ENCODE data around the gene CTNNBL1. TPM values are rescaled to one million over a fixed set of nuclear protein-coding genes. Genes with fewer than 3 reads are reported as not detected.

The CTNNBL1 gene
- total RNA-seq, 1 donor from 2014 or later, result 58.0 TPM

GRCh38 chr20:37914672-37915433 lies 221.0 kb downstream of the CTNNBL1 start:
- Mint-ChIP-seq H3K4me1 (ENCODE audit: low read depth, unreplicated experiment) (peaks cover 45% of the 10 kb centered on the region), H3K27ac (ENCODE audit: unreplicated experiment) (peak overlapping the region; percentile 85), H3K27me3 (ENCODE audit: unreplicated experiment) (peaks cover 18% of the 10 kb centered on the region), H3K36me3 (ENCODE audit: unreplicated experiment) (peaks cover 4% of the 10 kb centered on the region), H3K4me3 (ENCODE audit: unreplicated experiment) (peak overlapping the region; percentile 64), H3K9me3 (ENCODE audit: unreplicated experiment) (peaks cover 16% of the 10 kb centered on the region)
- no peak for TF ChIP-seq CTCF (IDR thresholded peaks at IDR 0.05; ENCODE audit: partially characterized antibody, unreplicated experiment)
- DNase-seq, result peak; percentile 88

GRCh38 chr20:37915434-37915787 lies 221.6 kb downstream of the CTNNBL1 start:
- DNase-seq, result no peak
- Mint-ChIP-seq H3K4me1 (ENCODE audit: low read depth, unreplicated experiment) (peaks cover 45% of the 10 kb centered on the region), H3K27me3 (ENCODE audit: unreplicated experiment) (peaks cover 18% of the 10 kb centered on the region), H3K27ac (ENCODE audit: unreplicated experiment) (no peak overlapping the region), H3K4me3 (ENCODE audit: unreplicated experiment) (no peak overlapping the region), H3K36me3 (ENCODE audit: unreplicated experiment) (peaks cover 4% of the 10 kb centered on the region), H3K9me3 (ENCODE audit: unreplicated experiment) (peaks cover 16% of the 10 kb centered on the region)
- no peak for TF ChIP-seq CTCF (IDR thresholded peaks at IDR 0.05; ENCODE audit: partially characterized antibody, unreplicated experiment)

GRCh38 chr20:37915800-37916570 lies 222.2 kb downstream of the CTNNBL1 start:
- H3K27me3 Mint-ChIP-seq (ENCODE audit: unreplicated experiment), result peaks cover 22% of the 10 kb centered on the region
- H3K4me3 Mint-ChIP-seq (ENCODE audit: unreplicated experiment), result peak overlapping the region; percentile 31
- peaks cover 50% of the 10 kb centered on the region for H3K4me1 Mint-ChIP-seq (ENCODE audit: low read depth, unreplicated experiment)
- TF ChIP-seq CTCF (IDR thresholded peaks at IDR 0.05; ENCODE audit: partially characterized antibody, unreplicated experiment), result no peak
- H3K27ac Mint-ChIP-seq (ENCODE audit: unreplicated experiment), result peak overlapping the region; percentile 80
- peaks cover 19% of the 10 kb centered on the region for H3K9me3 Mint-ChIP-seq (ENCODE audit: unreplicated experiment)
- peak; percentile 54 for DNase-seq
- H3K36me3 Mint-ChIP-seq (ENCODE audit: unreplicated experiment), result peaks cover 4% of the 10 kb centered on the region

- Mint-ChIP-seq H3K4me1 (ENCODE audit: low read depth, unreplicated experiment) (peaks cover 41% of the 10 kb centered on the region), H3K27me3 (ENCODE audit: unreplicated experiment) (peaks cover 17% of the 10 kb centered on the region), H3K9me3 (ENCODE audit: unreplicated experiment) (peaks cover 16% of the 10 kb centered on the region), H3K4me3 (ENCODE audit: unreplicated experiment) (no peak overlapping the region), H3K27ac (ENCODE audit: unreplicated experiment) (no peak overlapping the region), H3K36me3 (ENCODE audit: unreplicated experiment) (peaks cover 4% of the 10 kb centered on the region)
- no peak for TF ChIP-seq CTCF (IDR thresholded peaks at IDR 0.05; ENCODE audit: partially characterized antibody, unreplicated experiment)
- DNase-seq, result no peak
These were observed 223.6 kb downstream of the CTNNBL1 start for GRCh38 chr20:37917461-37917860.

- H3K9me3 Mint-ChIP-seq (ENCODE audit: unreplicated experiment), result peaks cover 14% of the 10 kb centered on the region
- no peak for DNase-seq
- H3K27ac Mint-ChIP-seq (ENCODE audit: unreplicated experiment), result no peak overlapping the region
- H3K27me3 Mint-ChIP-seq (ENCODE audit: unreplicated experiment), result peaks cover 17% of the 10 kb centered on the region
- peaks cover 36% of the 10 kb centered on the region for H3K4me1 Mint-ChIP-seq (ENCODE audit: low read depth, unreplicated experiment)
- peaks cover 4% of the 10 kb centered on the region for H3K36me3 Mint-ChIP-seq (ENCODE audit: unreplicated experiment)
- no peak for TF ChIP-seq CTCF (IDR thresholded peaks at IDR 0.05; ENCODE audit: partially characterized antibody, unreplicated experiment)
- H3K4me3 Mint-ChIP-seq (ENCODE audit: unreplicated experiment), result no peak overlapping the region
These were observed 224.2 kb downstream of the CTNNBL1 start for GRCh38 chr20:37918035-37918434.

Data from glutamatergic neuron (in vitro differentiated cells).